Measurements from ENCODE around the gene NAV3. TPM values are rescaled to one million over a fixed set of nuclear protein-coding genes. Genes with fewer than 3 reads are reported as not detected.

The NAV3 gene
- total and polyA plus RNA-seq, 9 donors: 10.5 to 63.9 (median 31.5) TPM

GRCh38 chr12:78118036-78118435 is 287.3 kb downstream of the NAV3 start:
- no peak overlapping the region for H3K27ac ChIP-seq
- no peaks in the 10 kb centered on the region for H3K4me1 ChIP-seq (ENCODE audit: insufficient read depth)
- no peaks in the 10 kb centered on the region for H3K27me3 ChIP-seq
- no peaks in the 10 kb centered on the region for H3K36me3 ChIP-seq
- 68 to 77% (median 77%) methylated on average over 6 of the region's 6 CpGs for WGBS, 3 donors
- intact Hi-C loops (cut with DNase I): loop anchor here in 1 of 4 donors (5.0 kb wide), 1 partner anchor 1876 kb away; no protein-coding TSS in a partner anchor
- DNase-seq: no peak
- TF ChIP-seq CTCF (IDR thresholded peaks at IDR 0.05): no peak
- no peak for TF ChIP-seq POLR2A (IDR thresholded peaks at IDR 0.05)
- TF ChIP-seq EP300 (IDR thresholded peaks at IDR 0.05): no peak
- no peaks in the 10 kb centered on the region for H3K9me3 ChIP-seq
- no peak overlapping the region for H3K4me3 ChIP-seq

GRCh38 chr12:78118486-78118885 is 287.8 kb downstream of the NAV3 start:
- Histone ChIP-seq H3K27ac (no peak overlapping the region), H3K4me1 (ENCODE audit: insufficient read depth) (no peaks in the 10 kb centered on the region), H3K9me3 (no peaks in the 10 kb centered on the region), H3K27me3 (no peaks in the 10 kb centered on the region), H3K36me3 (no peaks in the 10 kb centered on the region), H3K4me3 (no peak overlapping the region)
- WGBS, 3 donors: 50 to 78% (median 65%) methylated on average over 2 of the region's 2 CpGs
- TF ChIP-seq CTCF (IDR thresholded peaks at IDR 0.05) (no peak), POLR2A (IDR thresholded peaks at IDR 0.05) (no peak), EP300 (IDR thresholded peaks at IDR 0.05) (no peak)
- intact Hi-C loops (cut with DNase I): loop anchor here in 1 of 4 donors (5.0 kb wide), 1 partner anchor 1876 kb away; no protein-coding TSS in a partner anchor
- no peak for DNase-seq

- TF ChIP-seq CTCF (IDR thresholded peaks at IDR 0.05) (no peak), EP300 (IDR thresholded peaks at IDR 0.05) (no peak), POLR2A (IDR thresholded peaks at IDR 0.05) (no peak)
- no peak overlapping the region for H3K27ac ChIP-seq
- intact Hi-C loops (cut with DNase I): loop anchor here in 1 of 4 donors (5.0 kb wide), 1 partner anchor 1877 kb away; no protein-coding TSS in a partner anchor
- H3K4me1 ChIP-seq (ENCODE audit: insufficient read depth): no peaks in the 10 kb centered on the region
- H3K27me3 ChIP-seq: no peaks in the 10 kb centered on the region
- no peak for DNase-seq
- no peak overlapping the region for H3K4me3 ChIP-seq
- WGBS, 3 donors: 94 to 97% (median 95%) methylated on average over 12 of the region's 12 CpGs
- no peaks in the 10 kb centered on the region for H3K36me3 ChIP-seq
- H3K9me3 ChIP-seq: no peaks in the 10 kb centered on the region
Measured at GRCh38 chr12:78119351-78119918, 288.7 kb downstream of the NAV3 start.

GRCh38 chr12:78120306-78120705 is 289.6 kb downstream of the NAV3 start:
- H3K36me3 ChIP-seq: no peaks in the 10 kb centered on the region
- intact Hi-C loops (cut with DNase I): no loop called here
- no peaks in the 10 kb centered on the region for H3K4me1 ChIP-seq (ENCODE audit: insufficient read depth)
- no peaks in the 10 kb centered on the region for H3K27me3 ChIP-seq
- DNase-seq: no peak
- H3K27ac ChIP-seq: no peak overlapping the region
- no peak overlapping the region for H3K4me3 ChIP-seq
- TF ChIP-seq EP300 (IDR thresholded peaks at IDR 0.05) (no peak), POLR2A (IDR thresholded peaks at IDR 0.05) (no peak), CTCF (IDR thresholded peaks at IDR 0.05) (no peak)
- no peaks in the 10 kb centered on the region for H3K9me3 ChIP-seq
